ENCODE measurements around the gene PIGB. TPM values are rescaled to one million over a fixed set of nuclear protein-coding genes. Genes with fewer than 3 reads are reported as not detected.

PIGB gene
- total and polyA plus RNA-seq, 2 of the 4 experiments (the other 2 are of a cell fraction): 9.2 to 11.8 TPM

DNA sequence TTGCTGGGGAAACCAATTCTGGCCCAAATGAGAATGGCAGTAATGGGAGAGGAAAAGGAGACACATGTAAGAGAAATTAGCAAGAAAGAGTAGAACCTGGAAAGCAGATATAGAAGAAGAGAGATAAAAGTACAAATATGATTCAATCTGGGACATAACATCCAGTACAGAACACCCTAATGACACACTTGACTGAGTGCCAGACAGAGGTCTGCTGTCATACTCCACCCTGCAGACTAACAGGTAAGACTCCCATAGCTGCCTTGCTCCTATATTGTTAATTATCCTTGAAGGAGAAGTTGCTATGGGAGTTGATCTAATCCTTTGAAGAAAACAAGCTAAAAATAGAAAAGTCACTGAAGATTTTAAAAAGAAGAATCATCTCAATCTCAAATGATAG is 68.0 kb downstream of the PIGB start:
- Histone ChIP-seq H3K9me1 (ENCODE audit: insufficient read depth, low read length) (no peaks in the 10 kb centered on the region), H3K23ac (ENCODE audit: low read depth, low read length) (no peak overlapping the region), H3K56ac (ENCODE audit: extremely low read depth, insufficient read depth, low read length) (no peak overlapping the region), H2AK5ac (ENCODE audit: low read depth, low read length) (no peak overlapping the region), H3K9me3 (ENCODE audit: control insufficient read depth, insufficient read depth, low read length) (no peaks in the 10 kb centered on the region), H4K91ac (ENCODE audit: insufficient read depth, low read depth, low read length) (no peak overlapping the region), H4K8ac (ENCODE audit: low read depth in 2 of 2, low read length in 2 of 2) (no peak overlapping the region), H2BK120ac (ENCODE audit: low read depth, low read length) (no peak overlapping the region), H3K79me1 (ENCODE audit: low read depth in 1 of 2, low read length in 2 of 2) (no peaks in the 10 kb centered on the region; a peak in 1 of 4 replicates), H3K27ac (ENCODE audit: insufficient read depth, low read length) (no peak overlapping the region), H3K9ac (ENCODE audit: low read depth, low read length) (no peak overlapping the region), H2AK9ac (replicated peaks; ENCODE audit: low read depth, low read length, poor library complexity) (no peak overlapping the region), H4K5ac (ENCODE audit: low read depth, low read length) (no peak overlapping the region), H2BK5ac (ENCODE audit: low read depth, low read length, poor library complexity, severe bottlenecking) (no peak overlapping the region), H3K4me3 (ENCODE audit: insufficient read depth, low read depth, low read length) (no peak overlapping the region), H3K14ac (replicated peaks; ENCODE audit: low read depth, low read length) (no peak overlapping the region), H3K36me3 (ENCODE audit: control insufficient read depth, insufficient read depth, low read length) (no peaks in the 10 kb centered on the region), H3K4me2 (ENCODE audit: low read depth, low read length) (no peak overlapping the region), H3K27me3 (ENCODE audit: control insufficient read depth, insufficient read depth, low read length) (no peaks in the 10 kb centered on the region), H3K18ac (ENCODE audit: low read depth, low read length) (no peak overlapping the region), H3K4me1 (ENCODE audit: control insufficient read depth, insufficient read depth, low read length) (peaks cover 2% of the 10 kb centered on the region), H2BK15ac (ENCODE audit: low read depth, low read length) (no peak overlapping the region), H2AFZ (replicated peaks; ENCODE audit: low read length, poor library complexity) (no peak overlapping the region), H2BK20ac (ENCODE audit: low read depth, low read length) (no peak overlapping the region), H4K20me1 (ENCODE audit: insufficient read depth, low read length) (no peaks in the 10 kb centered on the region), H3K4ac (ENCODE audit: low read depth, low read length) (no peak overlapping the region)
- dilution Hi-C loops (cut with HindIII; ENCODE audit: low sequenced_read_pairs, unreplicated experiment) (no loop called here), in situ Hi-C loops (cut with MboI; ENCODE audit: low sequenced_read_pairs) (no loop called here), intact Hi-C loops (cut with micrococcal nuclease) (no loop called here)
- CTCF ChIA-PET: no interaction called here
- DNase-seq (no peak), ATAC-seq (ENCODE audit: low read depth) (no peak)
- POLR2A ChIA-PET (ENCODE audit: unreplicated experiment): no interaction called here
- TF ChIP-seq CTCF (conservative IDR thresholded peaks at IDR 0.05; ENCODE audit: low read depth, low read length) (no peak), MAFK (IDR thresholded peaks at IDR 0.05; ENCODE audit: low read depth, low read length) (no peak), RCOR1 (IDR thresholded peaks at IDR 0.05; ENCODE audit: insufficient replicate concordance, low read length) (no peak), SMC3 (IDR thresholded peaks at IDR 0.05; ENCODE audit: low read depth, low read length) (no peak), FOS (IDR thresholded peaks at IDR 0.05; ENCODE audit: low read depth, low read length) (no peak), USF2 (IDR thresholded peaks at IDR 0.05; ENCODE audit: low read depth, low read length) (no peak), CHD1 (IDR thresholded peaks at IDR 0.05; ENCODE audit: low read depth, low read length) (no peak), MXI1 (IDR thresholded peaks at IDR 0.05; ENCODE audit: borderline replicate concordance, low read depth, low read length) (no peak), MAZ (IDR thresholded peaks at IDR 0.05; ENCODE audit: borderline replicate concordance, low read depth, low read length) (no peak)
- TF ChIP-seq, protein P1, sequence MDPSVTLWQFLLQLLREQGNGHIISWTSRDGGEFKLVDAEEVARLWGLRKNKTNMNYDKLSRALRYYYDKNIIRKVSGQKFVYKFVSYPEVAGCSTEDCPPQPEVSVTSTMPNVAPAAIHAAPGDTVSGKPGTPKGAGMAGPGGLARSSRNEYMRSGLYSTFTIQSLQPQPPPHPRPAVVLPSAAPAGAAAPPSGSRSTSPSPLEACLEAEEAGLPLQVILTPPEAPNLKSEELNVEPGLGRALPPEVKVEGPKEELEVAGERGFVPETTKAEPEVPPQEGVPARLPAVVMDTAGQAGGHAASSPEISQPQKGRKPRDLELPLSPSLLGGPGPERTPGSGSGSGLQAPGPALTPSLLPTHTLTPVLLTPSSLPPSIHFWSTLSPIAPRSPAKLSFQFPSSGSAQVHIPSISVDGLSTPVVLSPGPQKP (IDR thresholded peaks at IDR 0.05; ENCODE audit: borderline replicate concordance, low read depth, low read length): no peak
- BruUV-seq (replicated peaks): no TSS peak

Data from IMR-90 (cell line).